ENCODE data around the gene ZNF550. TPM values are rescaled to one million over a fixed set of nuclear protein-coding genes. Genes with fewer than 3 reads are reported as not detected.

The ZNF550 gene
- total RNA-seq, 1 experiment from 2014 or later = 18.2 TPM

Other genes starting within 250 kb of the ZNF550 start
- 8.9 and 9.5 TPM in 2 replicates for gene ZNF543, start 239.4 kb downstream of the ZNF550 start, total RNA-seq (2021)
- 10.9 and 11.4 TPM in 2 replicates for gene ZNF304, start 208.6 kb downstream of the ZNF550 start, total RNA-seq (2021)
- 14.1 and 15.3 TPM in 2 replicates for gene TRAPPC2B, start 196.3 kb downstream of the ZNF550 start, total RNA-seq (2021)
- gene ZNF547, start 196.3 kb downstream of the ZNF550 start, total RNA-seq (2021) = 3.1 and 6.0 TPM in 2 replicates
- 18.0 and 18.2 TPM in 2 replicates for gene ZNF548, start 170.0 kb downstream of the ZNF550 start, total RNA-seq (2021)
- gene ZNF17, start 148.7 kb downstream of the ZNF550 start, total RNA-seq (2021) = 10.5 TPM in 2 replicates
- gene ZNF749, start 124.5 kb downstream of the ZNF550 start, total RNA-seq (2021) = 17.9 and 19.4 TPM in 2 replicates
- gene VN1R1, start 102.7 kb downstream of the ZNF550 start, total RNA-seq (2021) = 0.70 and 0.98 TPM in 2 replicates
- gene ZNF772, start 82.3 kb downstream of the ZNF550 start, total RNA-seq (2021) = 8.3 and 9.1 TPM in 2 replicates
- 12.9 and 15.2 TPM in 2 replicates for gene ZNF419, start 72.1 kb downstream of the ZNF550 start, total RNA-seq (2021)
- gene ZNF773, start 59.9 kb downstream of the ZNF550 start, total RNA-seq (2021) = 12.1 and 14.0 TPM in 2 replicates
- 5.2 and 6.5 TPM in 2 replicates for gene ZNF549, start 32.5 kb downstream of the ZNF550 start, total RNA-seq (2021)
- 4.8 and 5.6 TPM in 2 replicates for gene ZNF416, start 19.0 kb upstream of the ZNF550 start, total RNA-seq (2021)
- 2.2 TPM in 2 replicates for gene ZIK1, start 24.3 kb upstream of the ZNF550 start, total RNA-seq (2021)
- gene ZNF530, start 40.0 kb upstream of the ZNF550 start, total RNA-seq (2021) = 9.5 and 10.5 TPM in 2 replicates
- 16.5 and 19.1 TPM in 2 replicates for gene ZNF134, start 54.4 kb upstream of the ZNF550 start, total RNA-seq (2021)
- gene ZNF211, start 73.3 kb upstream of the ZNF550 start, total RNA-seq (2021) = 7.9 and 11.4 TPM in 2 replicates
- not detected in 2 replicates for gene ZSCAN4, start 109.1 kb upstream of the ZNF550 start, total RNA-seq (2021)
- 9.6 and 9.8 TPM in 2 replicates for gene ZNF551, start 122.1 kb upstream of the ZNF550 start, total RNA-seq (2021)
- gene ZNF154, start 149.3 kb upstream of the ZNF550 start, total RNA-seq (2021) = 0.17 and 0.20 TPM in 2 replicates
- 0.83 and 1.4 TPM in 2 replicates for gene ZNF671, start 167.8 kb upstream of the ZNF550 start, total RNA-seq (2021)
- 16.9 and 17.8 TPM in 2 replicates for gene ZNF776, start 187.0 kb upstream of the ZNF550 start, total RNA-seq (2021)
- gene ZNF586, start 209.8 kb upstream of the ZNF550 start, total RNA-seq (2021) = 19.0 and 21.3 TPM in 2 replicates